ENCODE results near the gene ACSL6.

ACSL6 gene

DNA sequence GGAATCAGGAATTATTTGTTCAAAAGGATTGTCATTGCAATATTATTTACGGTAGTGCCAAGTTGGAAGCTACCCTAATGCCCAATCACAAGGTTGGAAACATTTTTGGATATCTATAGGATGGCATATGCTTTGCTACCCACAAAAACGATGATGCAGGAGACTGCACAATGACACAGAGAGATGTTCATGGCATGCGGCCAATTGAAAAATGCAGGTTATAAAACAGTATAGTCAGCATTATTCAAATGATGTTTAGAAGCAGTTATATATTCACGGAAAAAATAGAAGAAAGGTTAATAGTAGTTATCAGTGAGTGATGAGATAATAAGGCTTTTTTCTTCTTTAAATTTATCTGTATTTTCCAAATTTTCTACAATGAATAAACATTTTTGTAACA is 5.9 kb upstream of the ACSL6 start:
- TF ChIP-seq, protein P1, sequence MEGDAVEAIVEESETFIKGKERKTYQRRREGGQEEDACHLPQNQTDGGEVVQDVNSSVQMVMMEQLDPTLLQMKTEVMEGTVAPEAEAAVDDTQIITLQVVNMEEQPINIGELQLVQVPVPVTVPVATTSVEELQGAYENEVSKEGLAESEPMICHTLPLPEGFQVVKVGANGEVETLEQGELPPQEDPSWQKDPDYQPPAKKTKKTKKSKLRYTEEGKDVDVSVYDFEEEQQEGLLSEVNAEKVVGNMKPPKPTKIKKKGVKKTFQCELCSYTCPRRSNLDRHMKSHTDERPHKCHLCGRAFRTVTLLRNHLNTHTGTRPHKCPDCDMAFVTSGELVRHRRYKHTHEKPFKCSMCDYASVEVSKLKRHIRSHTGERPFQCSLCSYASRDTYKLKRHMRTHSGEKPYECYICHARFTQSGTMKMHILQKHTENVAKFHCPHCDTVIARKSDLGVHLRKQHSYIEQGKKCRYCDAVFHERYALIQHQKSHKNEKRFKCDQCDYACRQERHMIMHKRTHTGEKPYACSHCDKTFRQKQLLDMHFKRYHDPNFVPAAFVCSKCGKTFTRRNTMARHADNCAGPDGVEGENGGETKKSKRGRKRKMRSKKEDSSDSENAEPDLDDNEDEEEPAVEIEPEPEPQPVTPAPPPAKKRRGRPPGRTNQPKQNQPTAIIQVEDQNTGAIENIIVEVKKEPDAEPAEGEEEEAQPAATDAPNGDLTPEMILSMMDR (IDR thresholded peaks at IDR 0.05; ENCODE audit: insufficient read depth, low read length, poor library complexity, severe bottlenecking): no peak
- H3K27me3 ChIP-seq (replicated peaks; ENCODE audit: control insufficient read depth, insufficient read depth, low read length): no peaks in the 10 kb centered on the region; the same call in none of the 2 replicates
- DNase-seq (ENCODE audit: extremely low read depth, insufficient read length): no peak
- H3K4me3 ChIP-seq (replicated peaks; ENCODE audit: low read depth, low read length): no peak overlapping the region
- H3K36me3 ChIP-seq (ENCODE audit: control insufficient read depth, insufficient read depth, low read length): no peaks in the 10 kb centered on the region

DNA sequence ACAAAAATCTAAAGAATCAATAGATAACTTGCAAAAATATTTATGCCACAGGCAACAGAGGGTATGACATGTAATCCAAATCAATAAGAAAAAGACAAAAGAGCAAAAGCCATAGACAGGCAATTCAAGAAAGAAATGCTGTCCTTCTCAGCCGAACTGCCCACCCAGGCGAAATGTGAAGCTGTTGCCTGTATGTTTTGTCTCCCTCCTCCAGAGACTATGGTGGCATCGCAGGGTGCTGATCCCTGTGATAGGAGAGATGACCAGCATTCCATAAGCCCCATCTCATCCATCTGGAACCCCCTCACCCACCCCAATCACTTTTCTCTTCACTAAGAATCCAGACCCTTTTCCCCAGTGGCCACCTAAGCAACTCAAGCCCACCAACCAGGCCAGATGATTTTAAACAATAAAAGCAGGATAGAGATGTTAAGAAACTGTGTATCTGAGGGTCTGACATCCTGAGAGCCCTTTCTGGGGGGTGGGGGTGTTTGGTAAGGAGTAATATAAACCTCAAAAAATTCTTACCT is 5.3 kb upstream of the ACSL6 start:
- H3K27me3 ChIP-seq (replicated peaks; ENCODE audit: control insufficient read depth, insufficient read depth, low read length): no peaks in the 10 kb centered on the region; the same call in none of the 2 replicates

GRCh38 chr5:132013711-132014110 is 2.3 kb upstream of the ACSL6 start:
- TF ChIP-seq, protein P1 (IDR thresholded peaks at IDR 0.05; ENCODE audit: insufficient read depth, low read length, poor library complexity, severe bottlenecking): no peak
- H3K36me3 ChIP-seq (ENCODE audit: control insufficient read depth, insufficient read depth, low read length): no peaks in the 10 kb centered on the region
- H3K4me3 ChIP-seq (replicated peaks; ENCODE audit: low read depth, low read length): no peak overlapping the region
- peaks cover 3% of the 10 kb centered on the region for H3K27me3 ChIP-seq (replicated peaks; ENCODE audit: control insufficient read depth, insufficient read depth, low read length)
- no peak for DNase-seq (ENCODE audit: extremely low read depth, insufficient read length)

More for the DNA sequence above, 5.3 kb upstream of the ACSL6 start:
- no peak for DNase-seq (ENCODE audit: extremely low read depth, insufficient read length)
- H3K36me3 ChIP-seq (ENCODE audit: control insufficient read depth, insufficient read depth, low read length): no peaks in the 10 kb centered on the region
- H3K4me3 ChIP-seq (replicated peaks; ENCODE audit: low read depth, low read length): no peak overlapping the region
- TF ChIP-seq, protein P1 (IDR thresholded peaks at IDR 0.05; ENCODE audit: insufficient read depth, low read length, poor library complexity, severe bottlenecking): no peak

DNA sequence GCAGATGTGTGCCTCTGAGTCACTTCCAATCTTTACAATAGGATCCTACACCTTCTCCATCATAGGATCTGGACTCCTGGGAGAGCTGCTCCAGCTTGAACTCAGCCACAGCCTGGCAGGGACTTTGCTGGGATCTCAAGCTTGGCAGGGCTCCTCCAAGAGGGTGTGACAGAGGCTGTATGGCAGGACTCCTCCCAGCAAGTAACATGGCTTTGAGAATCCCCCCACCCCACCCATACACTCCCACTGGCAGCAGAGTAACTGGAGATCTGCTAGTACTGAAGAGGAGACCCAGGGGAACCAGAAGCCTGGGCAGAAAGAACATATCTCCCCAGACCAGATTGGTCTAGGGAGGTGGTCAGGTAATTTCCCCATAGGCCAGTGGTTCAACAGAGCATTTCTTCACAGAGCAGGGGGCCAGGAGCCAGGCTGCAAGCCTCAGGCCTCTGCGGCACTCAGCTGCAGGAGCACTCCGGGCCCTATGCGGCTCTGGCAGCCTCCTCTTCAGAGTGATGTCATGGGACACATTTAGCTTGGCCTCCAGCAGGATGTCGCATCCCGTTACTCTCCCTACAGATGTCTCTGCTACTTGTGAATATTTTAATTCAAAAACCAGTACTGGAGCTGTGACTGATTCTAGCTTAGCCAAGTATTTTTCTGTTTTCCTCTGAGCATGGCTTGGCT is 1.7 kb upstream of the ACSL6 start:
- H3K27me3 ChIP-seq (replicated peaks; ENCODE audit: control insufficient read depth, insufficient read depth, low read length): peaks cover 3% of the 10 kb centered on the region
- DNase-seq (ENCODE audit: extremely low read depth, insufficient read length): no peak
- no peaks in the 10 kb centered on the region for H3K36me3 ChIP-seq (ENCODE audit: control insufficient read depth, insufficient read depth, low read length)
- H3K4me3 ChIP-seq (replicated peaks; ENCODE audit: low read depth, low read length): no peak overlapping the region
- TF ChIP-seq, protein P1 (IDR thresholded peaks at IDR 0.05; ENCODE audit: insufficient read depth, low read length, poor library complexity, severe bottlenecking): no peak

DNA sequence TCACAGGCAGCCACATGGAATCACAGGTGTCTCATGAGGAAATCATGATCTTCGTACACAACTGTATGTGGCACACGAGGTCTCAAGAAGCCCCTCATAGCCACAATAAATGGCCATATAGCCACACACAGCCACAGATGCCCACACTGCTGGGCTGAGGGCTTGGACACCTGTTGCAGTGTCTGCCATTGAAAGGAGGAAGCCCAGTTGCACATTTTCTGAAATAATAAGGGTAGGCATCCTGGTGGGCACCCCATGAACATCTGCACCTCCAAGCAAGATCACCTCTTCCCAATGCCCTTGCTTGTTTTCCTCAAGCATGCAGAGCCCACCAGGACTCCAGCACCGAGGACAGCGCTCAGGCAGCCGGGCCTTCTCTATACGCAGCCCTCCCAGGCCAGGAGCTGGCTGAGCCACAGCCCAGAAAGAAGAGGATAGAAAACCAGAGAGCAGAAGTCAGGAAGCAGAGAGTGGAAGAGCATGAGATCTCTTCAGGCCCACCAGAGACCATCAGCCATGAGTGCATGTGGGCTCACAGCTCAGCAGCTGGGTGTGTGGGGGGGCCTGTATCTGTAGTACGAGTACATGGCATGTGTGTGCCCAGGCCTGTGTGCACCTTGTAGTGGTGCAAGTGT is 1.0 kb upstream of the ACSL6 start:
- DNase-seq (ENCODE audit: extremely low read depth, insufficient read length): no peak
- Histone ChIP-seq H3K36me3 (ENCODE audit: control insufficient read depth, insufficient read depth, low read length) (no peaks in the 10 kb centered on the region), H3K4me3 (replicated peaks; ENCODE audit: low read depth, low read length) (no peak overlapping the region), H3K27me3 (replicated peaks; ENCODE audit: control insufficient read depth, insufficient read depth, low read length) (peaks cover 3% of the 10 kb centered on the region)
- TF ChIP-seq, protein P1 (IDR thresholded peaks at IDR 0.05; ENCODE audit: insufficient read depth, low read length, poor library complexity, severe bottlenecking): no peak

All from GM06990 (cell line).